Activated effector memory CD4-positive, alpha-beta T cell treated with Interleukin-2 at 50 U/mL for 16 hours (primary cell): Measurements from ENCODE around the gene LRIG1.

Experiments
- DNase-seq: peaks from one replicate; pipeline ENCODE4 v3.0.0-alpha.2; 2020

Gene LRIG1

DNA sequence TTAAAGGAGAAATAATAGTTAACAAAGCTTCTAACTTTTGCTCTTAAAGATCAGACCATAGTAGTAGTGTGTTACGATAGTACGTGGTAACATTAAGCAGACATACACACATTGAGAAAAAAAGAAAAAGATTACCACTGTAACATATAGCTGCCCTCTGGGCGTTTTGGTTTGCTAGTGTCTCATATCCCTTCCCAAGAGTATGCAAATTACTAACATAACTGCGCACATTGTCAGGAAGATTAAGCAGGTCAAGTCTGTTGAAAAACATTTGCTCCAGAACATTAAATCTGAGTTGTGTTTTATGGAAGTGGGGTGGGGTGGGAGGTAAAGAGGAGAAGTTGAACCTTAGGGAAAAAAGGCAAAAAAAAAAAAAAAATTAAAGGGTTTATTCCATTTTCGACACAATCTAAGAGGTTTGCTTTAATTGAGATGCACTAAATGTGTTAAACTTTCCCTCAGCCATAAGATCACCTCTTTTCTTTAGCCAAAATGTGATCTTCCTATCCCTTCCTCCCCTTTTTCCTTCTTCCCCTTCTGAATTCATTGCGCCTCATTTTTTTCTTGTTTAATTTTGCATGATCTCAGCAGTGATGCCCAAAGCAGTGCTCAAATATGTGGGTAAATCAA lies 1.5 kb upstream of the LRIG1 start:
- DNase-seq, result no peak

DNA sequence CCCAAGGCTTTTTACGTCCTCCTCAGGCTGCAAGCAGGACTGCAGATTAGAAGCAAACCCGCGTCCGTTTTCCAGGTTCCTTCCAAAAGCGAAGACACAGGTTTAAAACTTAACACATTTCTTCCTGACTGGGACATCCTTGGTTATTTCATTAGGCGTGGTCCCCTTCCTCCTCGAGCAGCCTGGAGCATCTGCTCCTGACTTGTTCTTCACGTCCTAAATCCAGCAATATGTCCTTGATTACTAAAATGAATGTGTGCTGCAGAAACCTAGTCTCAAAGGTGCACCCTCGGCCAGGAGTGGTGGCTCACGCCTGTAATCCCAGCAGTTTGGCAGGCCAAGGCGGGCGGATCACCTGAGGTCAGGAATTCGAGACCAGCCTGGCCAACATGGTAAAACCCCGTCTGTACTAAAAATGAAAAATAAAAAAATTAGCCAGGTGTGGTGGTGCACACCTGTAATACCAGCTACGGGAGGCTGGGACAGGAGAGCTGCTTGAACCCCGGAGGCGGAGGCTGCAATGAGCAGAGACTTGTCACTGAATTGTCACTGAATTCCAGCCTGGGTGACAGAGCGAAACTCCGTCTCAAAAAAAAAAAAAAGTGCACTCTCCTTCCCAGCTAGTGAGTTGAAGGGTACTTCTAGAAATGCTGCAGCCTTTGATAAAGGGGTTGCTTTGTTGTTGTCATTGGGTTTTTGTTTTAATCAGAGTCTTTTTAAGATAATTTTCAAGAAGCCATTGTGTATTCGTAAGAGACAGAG lies 842 bp upstream of the LRIG1 start:
- DNase-seq, result no peak

DNA sequence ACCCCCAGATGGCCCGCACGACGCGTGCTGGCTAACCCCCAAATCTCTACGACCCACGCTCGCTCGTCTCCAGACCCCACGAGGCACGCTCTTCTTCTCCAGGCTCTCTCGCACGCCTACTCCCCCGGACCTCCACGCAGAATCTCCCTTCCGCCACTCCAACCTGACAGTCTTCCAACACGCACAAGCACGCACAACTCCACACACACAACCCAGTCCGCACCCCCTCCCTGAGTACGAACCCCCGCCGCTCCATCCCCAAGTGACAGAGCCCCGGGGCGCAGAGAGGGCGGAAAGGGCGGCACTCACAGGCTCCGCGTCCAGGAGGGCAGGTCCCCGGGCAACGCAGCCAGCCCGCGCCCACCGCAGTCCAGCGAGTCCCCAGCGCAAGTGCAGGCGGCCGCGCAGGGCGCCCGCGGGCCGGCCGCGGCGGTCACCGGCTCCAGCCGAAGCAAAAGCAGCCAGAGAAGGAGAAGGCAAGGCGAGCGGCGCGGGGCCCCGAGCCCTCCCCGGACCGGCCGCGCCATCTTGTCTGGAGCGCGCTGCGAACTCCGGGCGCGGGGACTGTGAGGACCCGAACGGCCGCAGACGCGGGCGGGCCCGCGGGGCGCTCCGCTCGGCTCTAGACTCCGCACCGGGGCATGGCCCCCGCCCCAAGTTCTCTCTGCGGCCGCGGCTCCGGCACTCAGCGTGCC lies 794 bp downstream of the LRIG1 start:
- DNase-seq, result peak; percentile 27

DNA sequence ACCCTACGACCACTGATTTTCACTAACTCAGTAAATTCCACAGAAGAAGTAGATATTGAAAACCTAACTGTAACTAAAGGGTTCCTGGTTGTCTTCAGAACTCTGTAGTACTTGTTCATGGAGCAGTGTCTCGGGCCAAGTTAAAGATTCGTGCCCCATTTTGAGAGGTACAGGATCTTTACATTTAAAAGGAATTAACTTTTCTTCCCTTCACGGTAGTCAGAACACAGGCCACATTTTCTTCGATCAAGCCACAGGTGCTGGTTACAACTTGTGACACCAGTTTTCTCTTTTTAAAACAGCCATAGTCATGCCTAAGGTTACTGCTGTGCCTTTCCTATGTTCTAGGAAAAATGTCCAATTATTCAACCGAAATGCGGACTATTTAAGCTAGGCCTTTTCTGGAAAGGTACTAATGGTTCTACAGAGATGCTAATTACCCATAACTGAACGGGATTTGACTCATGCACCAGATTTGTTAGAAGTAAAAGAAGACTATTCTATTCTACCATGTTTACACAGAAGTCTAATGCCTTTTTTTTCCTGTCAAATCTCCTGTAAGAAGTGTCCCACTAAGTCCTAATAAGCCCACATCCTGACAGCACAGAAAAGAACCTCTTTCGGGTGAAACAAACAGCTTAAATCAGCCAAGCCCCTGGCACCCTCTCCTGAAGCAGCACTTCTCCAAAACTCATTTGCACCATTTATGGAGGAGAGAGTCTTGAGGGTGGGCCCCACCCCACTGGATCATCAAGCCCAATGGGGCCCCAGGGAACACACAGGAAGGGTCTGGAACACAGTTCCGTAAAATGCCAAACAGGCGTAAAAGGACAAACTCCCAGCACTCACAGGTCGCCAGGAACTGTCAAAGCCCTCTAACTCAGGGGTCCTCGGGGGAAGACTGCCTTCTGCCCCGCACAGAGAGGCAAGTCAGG lies 1.9 kb downstream of the LRIG1 start:
- no peak for DNase-seq

DNA sequence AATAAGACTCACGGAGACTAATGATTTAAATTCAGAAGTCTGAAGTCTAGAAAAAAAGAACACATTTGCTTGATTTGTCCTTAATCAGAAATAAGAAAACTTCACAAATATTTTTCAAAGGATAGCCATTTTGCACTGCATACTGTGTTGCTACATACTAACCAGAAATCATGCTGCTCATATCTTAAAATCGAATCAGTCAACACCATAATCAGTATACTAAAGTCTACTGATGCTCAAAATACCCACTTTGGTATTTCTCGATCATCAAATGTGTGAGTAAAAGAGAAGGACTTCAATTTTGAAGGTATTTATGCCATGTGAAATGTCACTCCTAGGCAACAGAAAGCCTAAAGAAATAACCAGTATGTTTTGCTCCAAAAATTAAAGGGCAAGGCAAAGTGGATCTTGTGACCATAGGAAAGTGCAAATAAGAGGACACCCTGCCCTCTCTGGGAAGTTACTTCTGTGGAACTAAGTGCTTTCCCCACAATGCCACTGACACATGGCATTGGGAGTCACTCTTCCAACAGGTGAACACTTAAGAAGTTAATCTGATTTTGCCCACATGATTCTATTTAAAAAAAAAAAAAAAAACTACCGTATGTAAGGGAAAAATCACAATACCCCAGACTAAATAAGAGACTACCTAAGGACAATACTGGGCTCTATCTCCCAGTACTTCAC lies 2.7 kb downstream of the LRIG1 start:
- DNase-seq, result no peak

DNA sequence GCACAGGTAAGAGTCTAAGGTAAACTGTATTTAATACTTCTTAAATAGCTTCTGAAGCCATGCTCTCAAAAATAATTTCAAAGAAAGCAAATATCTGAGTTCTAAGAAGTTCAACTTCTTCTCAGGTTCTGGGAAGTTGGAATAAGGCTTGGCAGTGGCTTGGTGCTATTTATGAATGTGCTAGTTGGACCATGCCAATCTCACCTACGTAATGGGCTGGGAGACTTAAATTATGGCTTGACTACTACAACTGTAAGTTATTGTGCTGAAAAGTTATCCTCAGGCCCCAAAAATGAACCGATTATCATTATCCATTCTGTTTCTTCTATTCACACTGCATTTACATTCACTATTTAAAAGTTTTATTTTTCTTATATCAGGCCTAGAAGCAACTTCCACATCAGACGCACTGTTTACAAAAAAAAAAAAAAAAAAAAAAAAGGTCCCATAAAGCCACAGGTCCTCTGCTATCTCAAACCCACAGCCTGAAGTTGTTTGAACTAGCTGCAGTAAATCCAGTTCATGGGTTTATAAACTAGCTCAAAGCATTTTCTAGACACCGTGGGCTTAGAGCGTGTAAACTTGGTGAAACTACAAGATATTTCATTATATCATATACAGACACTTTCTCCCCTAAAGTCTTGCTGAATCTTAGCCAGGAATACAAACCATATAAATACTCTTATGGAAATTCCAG lies 3.4 kb downstream of the LRIG1 start:
- no peak for DNase-seq

DNA sequence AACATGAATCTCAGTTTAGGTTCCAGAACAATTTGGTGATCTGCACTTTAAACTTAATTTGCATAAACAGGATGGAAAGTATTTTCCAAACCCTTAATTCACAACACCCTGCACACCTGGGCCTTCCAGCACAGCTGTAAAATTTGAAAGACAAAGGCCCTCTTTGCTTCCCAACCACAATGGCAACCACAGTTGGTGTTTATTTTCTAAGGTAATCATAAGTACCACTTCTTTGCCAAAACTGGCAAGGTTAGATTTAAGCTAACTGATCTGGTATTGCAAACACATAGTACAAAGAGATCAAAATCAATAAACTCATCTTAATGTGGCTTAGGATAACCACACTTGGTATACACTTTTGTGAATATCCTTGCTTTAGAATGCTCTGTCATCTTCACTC lies 4.1 kb downstream of the LRIG1 start:
- no peak for DNase-seq

DNA sequence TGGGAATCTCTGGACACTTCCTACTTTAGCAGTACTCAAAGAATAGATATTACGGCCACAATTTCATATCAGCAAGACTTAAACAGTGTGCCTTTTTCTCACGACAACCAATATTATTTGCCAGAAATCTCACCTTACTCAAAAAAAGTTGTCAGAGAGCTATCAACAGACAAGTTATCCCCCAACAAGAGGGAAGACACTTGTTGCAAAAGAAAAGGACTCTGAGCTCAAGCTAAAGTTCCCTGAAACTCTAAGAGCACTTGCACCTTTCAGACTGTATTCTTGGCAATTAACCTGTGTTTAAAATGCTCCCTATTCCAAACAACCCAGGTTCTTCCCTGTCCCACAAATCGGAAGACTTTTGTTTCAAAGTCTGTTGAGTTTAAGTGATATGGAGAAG lies 4.5 kb downstream of the LRIG1 start:
- DNase-seq, result no peak

DNA sequence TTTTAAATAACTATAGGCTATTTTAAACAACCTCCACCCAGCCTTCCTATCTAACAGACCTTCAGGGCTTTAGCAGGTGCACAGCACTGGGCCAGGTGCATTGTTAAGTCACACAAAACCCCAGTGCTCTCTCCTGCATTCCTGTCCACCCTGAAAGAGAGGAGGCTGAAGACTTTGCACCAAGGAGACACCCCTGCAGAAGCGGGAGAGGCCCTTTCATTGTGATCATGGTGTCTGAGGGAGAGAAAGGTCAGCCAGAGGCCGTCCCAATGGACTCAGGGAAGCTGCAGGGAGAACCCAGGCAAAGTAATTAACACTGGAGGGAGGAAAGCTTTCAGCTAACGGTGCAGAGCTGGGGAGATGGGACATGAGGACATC lies 5.2 kb downstream of the LRIG1 start:
- DNase-seq, result no peak

DNA sequence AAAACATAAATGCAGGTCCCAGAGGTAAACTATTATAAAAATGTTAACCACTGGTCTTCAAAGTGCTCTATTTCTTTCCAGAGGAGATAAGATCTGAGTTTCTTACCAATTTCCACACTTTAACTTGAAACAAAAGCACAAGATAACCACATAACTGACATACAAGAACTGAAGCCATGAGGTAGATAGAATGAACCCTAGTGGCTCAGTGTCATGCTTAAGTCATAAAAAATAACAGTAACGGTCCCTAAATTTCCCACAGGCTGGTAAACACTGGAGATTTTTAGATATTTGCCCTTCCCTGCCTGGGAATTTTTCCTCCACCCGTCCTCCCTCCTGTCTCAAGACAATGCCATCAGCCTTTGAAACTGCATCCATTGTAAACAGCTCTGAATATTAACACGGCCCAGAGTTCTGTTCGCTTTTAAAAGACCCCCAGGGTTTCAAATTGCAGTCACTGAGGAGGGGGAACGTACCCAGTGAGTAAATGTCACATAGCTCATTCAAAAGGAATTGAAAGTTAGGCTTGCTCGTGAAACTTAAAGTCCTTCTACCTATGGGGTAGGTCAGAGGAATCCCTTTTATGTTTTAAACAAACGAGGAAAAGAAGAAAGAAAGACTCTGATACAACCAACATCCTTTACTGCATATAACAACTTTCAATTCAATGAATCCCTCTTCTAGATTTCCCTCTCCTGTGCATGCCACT lies 5.7 kb downstream of the LRIG1 start:
- DNase-seq, result no peak

DNA sequence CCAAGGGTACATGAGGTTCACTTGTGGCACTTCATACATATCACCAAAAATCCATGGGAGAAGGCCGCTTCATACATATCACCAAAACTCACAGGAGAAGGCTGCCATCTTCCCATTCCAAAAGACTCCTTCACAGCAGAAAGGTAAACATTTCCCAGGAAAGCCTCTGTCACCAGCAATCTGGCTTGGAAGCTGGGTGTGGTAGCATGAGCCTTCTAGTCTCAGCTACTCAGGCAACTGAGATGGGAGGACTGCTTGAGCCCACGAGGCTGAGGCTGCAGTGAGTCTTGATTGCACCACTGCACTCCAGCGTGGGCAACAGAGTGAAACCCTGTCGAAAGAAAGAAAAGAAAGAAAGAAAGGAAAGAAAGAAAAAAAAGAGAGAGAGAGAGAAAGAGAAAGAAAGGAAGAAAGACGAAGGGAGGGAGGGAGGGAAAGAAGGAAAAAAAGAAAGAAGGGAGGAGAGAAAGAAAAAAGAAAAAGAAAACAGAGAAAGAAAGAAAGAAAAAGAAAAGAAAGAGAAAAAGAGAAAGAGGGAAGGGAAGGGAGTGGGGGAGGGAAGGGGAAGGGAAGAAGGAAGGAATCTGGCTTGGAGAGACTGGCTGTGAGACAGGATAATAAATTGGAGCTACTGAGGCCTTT lies 7.2 kb downstream of the LRIG1 start:
- no peak for DNase-seq

DNA sequence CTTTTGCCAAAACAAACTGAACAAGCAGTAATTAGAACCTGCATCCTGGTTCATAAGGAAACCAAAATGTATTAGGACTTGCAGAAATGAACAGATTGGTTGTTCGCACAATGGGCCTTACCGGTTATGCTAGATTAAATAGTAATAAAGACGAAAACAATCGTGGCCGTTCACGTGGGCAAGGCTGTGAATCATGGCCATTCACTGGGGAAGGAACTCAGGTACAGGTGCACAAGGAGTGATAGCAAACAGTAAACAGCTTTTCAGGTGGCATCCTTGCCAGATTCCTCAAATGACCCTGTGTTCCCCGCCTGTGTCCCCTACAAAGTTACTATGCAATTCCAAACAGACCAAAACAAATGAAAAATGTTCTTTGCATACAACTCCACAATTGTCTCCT lies 8.2 kb downstream of the LRIG1 start:
- no peak for DNase-seq

DNA sequence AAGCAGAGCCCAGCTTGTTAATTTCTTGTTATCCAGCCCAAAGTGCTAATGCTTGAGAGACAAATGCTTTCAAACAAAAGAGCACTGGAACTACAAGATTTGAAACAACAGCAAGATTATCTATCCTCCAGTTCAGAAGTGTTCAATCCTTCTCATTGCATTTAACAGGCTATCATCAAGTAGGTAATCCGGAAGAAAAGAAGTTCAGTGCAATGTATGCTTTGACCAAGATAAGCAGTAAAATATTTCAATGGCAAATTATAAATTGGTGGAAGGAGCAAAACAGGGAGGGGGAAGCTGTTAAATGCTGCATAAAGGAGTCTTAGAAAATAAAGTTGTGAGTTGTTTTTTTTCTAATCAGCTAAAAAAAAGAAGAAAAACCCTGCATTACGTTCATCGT lies 8.8 kb downstream of the LRIG1 start:
- no peak for DNase-seq

DNA sequence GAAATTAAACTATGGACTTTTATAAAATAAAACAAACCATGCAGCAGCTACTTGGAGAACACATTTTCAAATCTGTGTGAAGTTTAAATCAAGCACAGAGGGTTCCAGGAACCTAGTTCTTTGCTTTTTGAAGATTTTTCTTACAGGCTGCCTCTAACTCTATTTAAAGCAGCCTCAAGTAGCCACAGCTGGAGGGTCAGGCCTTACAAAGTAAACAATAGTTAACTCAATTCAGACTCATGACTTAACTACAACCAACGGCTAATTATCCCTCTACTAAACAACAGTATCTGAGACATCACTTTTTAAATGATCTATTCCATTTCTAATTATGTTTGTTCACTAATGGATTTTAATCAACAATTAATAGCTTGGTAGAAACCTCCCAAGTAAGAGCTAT lies 9.8 kb downstream of the LRIG1 start:
- no peak for DNase-seq

DNA sequence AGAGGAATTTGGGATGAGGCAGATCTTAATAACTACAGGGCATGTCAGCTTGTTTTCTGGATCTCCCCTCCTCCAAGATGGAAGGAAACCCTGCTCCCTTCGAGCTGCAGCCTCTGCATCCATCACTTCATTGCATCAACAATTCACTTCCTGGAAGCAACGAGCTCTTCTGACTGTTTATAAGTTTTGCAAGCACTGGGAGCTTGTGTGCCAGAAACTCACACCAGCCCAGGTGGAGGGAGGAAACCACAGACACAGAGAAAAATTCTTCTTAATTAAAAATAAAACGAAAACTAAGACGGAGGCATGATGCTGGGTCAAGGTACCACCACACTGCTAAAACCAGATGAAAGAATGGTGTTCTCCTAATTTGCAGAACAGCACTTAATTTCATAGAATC lies 10.6 kb downstream of the LRIG1 start:
- DNase-seq, result no peak

DNA sequence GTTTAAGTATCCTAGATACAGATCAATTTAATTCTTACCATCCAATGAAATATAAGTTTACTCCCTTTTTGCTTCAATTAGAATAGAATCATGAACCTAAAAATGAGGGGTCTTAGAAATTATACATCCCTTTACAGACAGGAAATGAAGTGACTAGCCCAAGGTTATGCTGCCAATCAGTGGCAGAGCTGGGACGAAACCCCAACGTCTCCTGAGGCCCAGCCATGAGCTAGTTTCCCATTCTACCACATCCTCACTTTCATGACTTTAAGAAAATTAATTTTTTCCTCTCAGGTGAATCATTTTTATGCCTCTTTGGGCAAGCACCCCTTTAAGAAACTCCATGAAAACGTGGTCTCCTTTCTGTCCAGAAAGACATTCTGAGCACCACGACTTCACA lies 11.2 kb downstream of the LRIG1 start:
- no peak for DNase-seq

DNA sequence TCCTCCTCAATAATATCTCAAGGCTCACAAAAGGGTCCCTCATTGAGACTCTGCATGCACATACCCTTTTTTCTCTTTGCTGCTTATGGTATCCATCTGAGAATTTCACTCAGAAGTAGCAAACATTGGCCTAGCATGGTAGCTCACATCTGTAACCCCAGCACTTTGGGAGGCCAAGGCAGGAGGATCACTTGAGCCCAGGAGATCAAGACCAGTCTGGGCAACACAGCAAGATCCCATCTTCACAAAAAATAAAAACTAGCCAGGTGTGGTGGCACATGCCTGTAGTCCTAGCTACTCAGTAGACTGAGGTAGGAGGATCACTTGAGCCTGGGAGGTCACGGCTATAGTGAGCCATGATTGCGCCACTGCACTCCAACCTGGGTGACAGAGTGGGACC lies 11.7 kb downstream of the LRIG1 start:
- no peak for DNase-seq

DNA sequence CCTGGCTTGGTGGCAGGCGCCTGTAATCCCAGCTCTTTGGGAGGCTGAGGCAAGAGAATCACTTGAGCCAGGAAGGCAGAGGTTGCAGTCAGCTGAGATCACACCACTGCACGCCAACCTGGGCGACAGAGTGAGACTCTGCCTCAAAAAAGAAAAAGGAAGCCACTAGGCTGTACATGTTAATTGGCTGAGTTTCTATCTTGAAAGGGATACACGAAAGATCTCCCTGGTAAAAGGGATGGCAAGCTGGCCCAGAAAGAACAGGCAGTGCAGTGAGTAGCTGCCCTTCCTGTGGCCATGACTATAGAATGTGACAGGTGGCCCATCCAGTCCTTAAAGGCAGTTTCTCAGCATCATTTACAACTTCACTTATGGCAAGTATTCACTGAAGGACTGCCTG lies 12.3 kb downstream of the LRIG1 start:
- DNase-seq, result no peak

DNA sequence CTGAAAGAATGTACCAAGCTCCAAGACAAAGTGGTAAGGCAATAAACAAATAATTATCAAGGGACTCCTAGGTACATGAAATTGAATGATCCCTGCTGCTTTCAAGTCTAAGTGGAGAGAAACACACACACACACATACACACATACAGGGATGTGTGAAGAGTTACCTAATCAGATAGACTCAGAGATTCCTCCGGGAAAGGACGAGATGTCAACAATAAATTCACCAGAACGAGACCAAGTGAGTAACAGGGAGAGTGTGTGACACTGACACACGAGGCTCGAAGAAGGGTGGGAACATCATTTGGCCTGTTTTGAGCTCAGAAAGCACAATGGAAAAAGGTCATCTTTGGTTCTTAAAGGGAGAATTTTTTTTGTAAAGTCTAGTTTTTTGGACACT lies 13.4 kb downstream of the LRIG1 start:
- no peak for DNase-seq

DNA sequence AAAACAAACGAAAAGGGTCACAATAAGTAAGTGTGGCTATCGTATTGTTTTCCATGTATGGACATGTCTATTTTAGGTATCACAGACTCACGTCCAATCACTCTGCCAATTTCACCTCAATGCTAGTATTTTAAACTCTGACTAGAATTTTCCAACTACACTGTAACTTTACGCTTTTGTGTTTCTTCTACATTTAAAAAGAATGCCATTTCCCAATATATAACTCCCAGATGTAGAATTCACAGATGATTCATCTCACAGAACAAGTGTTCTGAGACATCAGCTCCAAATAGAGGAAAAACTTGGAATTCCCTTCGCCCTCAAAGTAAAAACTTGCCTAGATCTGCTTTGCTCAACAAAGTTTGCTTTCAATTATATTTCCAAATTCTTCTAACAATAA lies 14.2 kb downstream of the LRIG1 start:
- DNase-seq, result no peak

DNA sequence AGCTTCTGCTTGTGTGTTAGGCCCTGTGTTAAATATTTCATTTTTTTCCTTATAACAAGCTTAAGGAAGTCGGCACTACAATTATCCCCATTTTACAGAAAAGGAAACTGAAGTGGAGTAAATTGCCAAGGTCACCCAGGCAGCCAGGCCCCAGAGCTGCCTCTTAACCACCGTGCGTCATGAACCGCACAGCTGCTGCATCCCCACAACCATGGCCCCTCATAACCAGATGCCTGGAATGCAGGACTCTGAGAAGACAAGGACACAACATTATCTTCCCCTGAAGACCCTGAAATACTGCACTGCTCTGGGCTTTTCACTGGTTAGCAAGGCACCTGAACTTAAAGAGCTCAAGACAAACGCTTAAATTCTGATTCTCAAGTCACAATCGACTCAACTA lies 14.6 kb downstream of the LRIG1 start:
- DNase-seq, result no peak
